GM12801 (cell line): ENCODE results near the gene PDE4B.

Experiments
- TF ChIP-seq, protein P1 (sequence below): IDR thresholded peaks from one replicate; pipeline ENCODE4 v1.5.1; 2011; ENCODE audit warnings: control low read depth; ENCODE audit not compliant: insufficient read length; ENCODE audit errors: extremely low read depth

PDE4B gene

DNA sequence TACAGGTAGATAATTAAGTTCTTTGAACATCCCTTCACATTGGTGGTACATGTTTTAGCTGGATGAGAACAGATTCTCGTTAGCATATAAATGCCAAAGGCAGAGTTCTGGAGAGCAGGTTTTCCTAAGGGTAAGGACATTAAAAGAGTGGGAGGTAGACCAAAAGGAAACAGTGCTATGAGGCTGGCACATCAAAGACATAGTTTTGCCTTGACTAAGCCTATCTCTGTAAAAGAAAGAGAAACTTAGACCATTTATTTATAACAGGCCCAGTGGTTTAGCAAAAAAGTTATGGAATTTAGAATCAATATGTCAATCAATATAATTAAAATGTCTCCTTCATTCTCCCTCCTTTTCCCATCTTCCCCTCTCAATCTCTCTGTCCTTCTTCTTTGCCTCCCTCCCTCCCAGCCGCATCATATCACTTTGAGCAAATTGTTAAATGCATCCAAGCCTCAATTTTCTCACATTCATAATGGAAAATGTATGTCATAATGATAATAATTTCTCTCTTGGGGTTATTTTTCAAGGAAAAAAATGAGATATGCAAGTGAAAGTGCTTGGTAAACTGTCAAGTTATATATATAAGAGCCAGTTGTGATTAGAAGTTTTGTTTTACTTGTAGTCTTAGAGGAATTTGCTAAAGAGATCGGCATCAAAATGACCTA, 531.4 kb downstream of the PDE4B start:
- TF ChIP-seq, protein P1, sequence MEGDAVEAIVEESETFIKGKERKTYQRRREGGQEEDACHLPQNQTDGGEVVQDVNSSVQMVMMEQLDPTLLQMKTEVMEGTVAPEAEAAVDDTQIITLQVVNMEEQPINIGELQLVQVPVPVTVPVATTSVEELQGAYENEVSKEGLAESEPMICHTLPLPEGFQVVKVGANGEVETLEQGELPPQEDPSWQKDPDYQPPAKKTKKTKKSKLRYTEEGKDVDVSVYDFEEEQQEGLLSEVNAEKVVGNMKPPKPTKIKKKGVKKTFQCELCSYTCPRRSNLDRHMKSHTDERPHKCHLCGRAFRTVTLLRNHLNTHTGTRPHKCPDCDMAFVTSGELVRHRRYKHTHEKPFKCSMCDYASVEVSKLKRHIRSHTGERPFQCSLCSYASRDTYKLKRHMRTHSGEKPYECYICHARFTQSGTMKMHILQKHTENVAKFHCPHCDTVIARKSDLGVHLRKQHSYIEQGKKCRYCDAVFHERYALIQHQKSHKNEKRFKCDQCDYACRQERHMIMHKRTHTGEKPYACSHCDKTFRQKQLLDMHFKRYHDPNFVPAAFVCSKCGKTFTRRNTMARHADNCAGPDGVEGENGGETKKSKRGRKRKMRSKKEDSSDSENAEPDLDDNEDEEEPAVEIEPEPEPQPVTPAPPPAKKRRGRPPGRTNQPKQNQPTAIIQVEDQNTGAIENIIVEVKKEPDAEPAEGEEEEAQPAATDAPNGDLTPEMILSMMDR = no peak

DNA sequence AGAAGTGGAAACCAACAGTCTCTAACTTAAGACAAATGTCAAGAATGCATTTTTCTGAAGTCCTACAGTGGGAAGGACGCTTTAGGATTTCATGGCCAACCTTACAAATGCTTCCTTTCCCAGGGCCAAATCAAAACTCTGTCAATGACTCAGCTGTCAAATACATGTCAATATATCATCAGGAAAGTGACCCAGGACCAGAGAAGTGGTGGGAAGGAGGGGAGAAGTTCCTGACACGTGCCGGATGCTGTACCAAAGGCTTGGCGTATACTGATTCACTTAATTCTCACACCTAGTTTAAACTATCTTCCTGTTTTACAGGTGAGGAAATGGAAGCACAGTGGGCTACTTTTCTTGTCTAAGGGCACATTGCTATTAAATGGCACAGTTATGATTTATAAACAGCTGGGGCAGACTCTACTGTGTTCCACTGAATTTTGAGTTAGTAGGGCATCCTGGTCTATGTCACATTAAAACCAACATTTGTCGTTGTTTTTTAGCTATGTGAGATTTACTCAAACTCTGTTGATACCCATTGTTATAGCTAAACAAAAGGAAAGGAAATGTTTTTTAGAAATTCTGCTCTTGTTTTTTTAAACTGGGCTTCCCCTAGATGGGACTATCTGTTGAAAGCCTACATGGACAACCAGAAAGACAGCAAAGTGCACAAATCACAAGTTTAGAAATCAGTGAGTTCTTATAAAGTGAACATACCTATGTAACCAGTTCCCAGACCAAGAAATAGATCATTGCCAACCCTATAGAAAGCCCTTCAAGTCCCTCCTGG, 533.1 kb downstream of the PDE4B start:
- TF ChIP-seq, protein P1 = no peak

DNA sequence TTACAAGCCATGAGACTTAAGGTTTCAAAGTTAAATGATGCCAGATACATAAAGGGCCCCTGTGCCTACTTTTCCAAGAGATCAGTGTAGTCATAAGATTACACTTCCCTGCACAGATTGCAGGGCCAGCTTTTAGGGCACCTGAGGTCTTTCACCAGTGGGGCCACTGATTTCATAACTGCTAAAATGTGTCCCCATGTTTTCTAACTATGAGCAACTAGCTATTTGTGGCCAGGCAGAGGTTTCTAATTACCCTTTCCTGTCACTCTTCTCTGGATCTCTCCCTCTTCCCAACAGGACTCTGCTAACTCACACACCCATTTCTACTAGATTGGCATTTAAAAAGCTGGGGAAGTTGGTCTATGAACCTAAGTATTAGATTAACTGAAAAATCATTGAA, 534.2 kb downstream of the PDE4B start:
- TF ChIP-seq, protein P1 = no peak

DNA sequence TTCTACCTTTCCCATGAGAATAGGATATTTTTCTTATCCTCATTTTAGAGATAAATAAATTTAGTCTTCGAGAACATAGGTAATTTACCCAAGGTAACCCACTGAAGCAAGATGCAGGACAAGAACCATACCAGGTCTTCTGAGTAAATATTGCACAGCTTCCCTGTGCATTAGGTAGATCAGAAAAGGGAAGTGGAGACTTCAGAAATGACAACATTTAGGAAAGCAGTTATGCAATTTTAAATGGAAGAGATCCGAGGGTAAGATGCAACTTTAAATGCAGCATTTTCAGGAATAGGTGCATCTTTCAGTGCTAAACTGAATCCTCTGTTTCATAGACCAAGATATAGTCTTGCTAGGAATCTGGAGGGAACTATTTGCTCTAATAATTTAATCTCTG, 534.9 kb downstream of the PDE4B start:
- TF ChIP-seq, protein P1 = no peak

DNA sequence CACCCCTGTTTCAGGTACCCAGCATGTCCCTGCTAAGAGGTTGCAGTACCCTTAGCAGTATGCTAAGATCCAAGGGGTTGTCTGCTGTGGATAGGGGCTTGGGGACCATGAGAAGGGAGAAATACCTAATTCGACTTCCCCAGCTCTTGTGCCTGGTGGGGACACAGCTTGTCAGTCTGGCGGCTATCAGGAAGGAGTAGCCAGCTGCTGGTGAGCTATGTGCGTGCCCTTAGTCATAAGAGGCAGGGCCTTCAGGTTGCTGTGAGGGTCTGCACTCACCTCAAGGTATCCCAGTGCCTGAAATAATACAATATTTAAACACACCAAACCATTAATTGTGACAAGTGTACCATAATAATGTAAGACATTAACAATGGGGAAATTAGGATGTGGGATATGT, 536.2 kb downstream of the PDE4B start:
- TF ChIP-seq, protein P1 = no peak

DNA sequence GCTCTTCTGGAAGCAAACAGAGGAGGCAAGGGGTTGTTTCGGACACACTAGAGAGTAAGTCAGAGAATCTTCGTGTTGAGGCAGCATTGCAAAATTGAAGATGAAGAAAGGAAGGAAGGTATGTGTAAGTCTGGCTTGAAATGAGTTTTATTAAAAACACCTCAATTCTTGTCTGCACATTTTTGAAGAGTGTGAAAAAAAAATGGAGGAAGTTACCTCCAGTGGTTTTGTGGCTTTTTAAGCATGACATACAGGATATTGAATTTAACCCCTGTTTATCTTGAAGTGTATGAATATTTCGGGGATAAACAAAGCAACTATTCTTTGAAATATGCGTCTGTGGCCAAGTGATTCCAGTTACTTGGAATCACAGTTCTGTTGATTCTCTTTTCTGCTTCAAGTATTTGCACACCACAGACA, 538.0 kb downstream of the PDE4B start:
- TF ChIP-seq, protein P1 = no peak

DNA sequence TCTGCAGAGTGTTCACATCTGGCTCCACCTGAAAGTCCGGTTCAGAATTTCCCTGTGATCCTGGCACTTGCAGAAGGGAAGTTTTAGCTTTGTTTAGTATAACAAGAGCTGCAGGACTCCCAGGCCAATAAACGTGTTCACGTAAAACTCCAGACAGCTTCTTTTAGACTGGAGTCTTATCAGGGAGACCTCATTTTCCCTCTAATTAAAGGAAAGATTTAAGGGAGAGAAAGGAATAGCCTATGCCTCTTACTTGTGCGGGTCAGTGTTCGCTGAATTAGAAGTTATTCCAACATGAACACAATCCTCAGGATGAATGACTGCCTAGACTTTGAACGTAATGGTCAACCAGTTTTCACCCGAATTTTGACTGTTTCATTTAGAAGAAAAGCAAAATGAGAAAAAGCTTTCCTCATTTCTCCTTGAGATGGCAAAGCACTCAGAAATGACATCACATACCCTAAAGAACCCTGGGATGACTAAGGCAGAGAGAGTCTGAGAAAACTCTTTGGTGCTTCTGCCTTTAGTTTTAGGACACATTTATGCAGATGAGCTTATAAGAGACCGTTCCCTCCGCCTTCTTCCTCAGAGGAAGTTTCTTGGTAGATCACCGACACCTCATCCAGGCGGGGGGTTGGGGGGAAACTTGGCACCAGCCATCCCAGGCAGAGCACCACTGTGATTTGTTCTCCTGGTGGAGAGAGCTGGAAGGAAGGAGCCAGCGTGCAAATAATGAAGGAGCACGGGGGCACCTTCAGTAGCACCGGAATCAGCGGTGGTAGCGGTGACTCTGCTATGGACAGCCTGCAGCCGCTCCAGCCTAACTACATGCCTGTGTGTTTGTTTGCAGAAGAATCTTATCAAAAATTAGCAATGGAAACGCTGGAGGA, 539.2 kb downstream of the PDE4B start:
- TF ChIP-seq, protein P1 = no peak
